ENCODE data around the gene GOLGB1. TPM values are rescaled to one million over a fixed set of nuclear protein-coding genes. Genes with fewer than 3 reads are reported as not detected.
A peak's percentile ranks its signal among the peaks of the same experiment; 100 is the strongest.

GOLGB1 gene
- total RNA-seq, 2 experiments from 2014 or later: 14.0 to 15.3 TPM

DNA sequence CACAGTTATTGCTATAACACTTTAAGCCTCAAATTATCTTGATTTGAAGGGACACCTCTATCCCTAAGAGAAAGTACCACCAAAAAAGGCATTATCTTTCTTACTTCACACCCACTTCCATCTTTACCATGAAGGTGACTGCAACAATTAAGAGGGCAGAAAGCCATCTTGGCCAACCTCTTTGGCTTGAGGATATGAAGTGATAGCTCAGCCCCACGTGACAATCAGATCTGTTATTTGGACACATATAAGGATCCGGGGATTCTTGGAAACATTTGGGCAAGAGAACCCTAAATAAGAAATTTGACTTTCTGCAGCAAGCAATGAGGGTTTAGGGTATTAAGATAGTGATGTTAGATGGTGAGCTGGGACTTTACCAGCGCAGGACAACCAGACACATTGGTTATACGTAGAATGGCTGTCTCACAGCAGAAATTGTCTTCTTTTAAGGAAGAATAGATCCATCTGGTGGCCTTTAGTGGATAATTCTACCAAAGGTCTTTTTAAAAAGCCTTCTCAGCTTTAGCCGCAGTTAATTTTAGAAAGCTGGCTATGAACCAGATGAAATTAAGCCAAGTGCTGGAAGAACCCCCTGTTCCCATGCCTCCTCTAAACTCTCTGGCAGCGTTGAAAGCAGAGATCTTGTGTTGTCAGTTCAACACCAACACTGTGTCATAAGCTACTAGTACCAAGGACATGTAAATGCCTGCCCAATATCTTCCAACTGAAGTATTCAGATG, 101.2 kb downstream of the GOLGB1 start:
- no peaks in the 10 kb centered on the region for H3K27me3 Mint-ChIP-seq
- no peak for DNase-seq
- H3K4me3 Mint-ChIP-seq: no peak overlapping the region
- no peak overlapping the region for H3K27ac Mint-ChIP-seq
- H3K36me3 Mint-ChIP-seq: peaks cover 51% of the 10 kb centered on the region
- H3K4me1 Mint-ChIP-seq: peaks cover 35% of the 10 kb centered on the region
- H3K9me3 Mint-ChIP-seq: no peaks in the 10 kb centered on the region

DNA sequence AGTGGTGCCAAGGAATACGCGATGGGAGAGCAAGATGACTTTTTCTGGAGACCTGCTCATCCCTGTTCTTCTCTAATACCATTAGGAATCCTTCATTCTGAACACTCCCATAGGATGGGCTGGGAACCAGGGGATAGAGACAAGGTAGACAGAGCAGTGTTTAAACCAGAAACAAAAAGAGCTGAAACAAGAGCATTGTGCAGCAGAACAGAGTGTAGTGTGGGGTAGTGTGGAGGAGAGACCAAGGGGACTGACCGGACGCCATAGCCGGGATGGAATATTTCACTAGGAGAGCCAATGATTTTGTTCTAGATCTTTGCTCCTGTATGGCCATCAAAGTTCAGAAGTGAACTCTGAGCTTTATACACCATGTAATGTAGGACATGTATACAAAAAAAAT, 104.5 kb downstream of the GOLGB1 start:
- Mint-ChIP-seq H3K4me1 (peaks cover 27% of the 10 kb centered on the region), H3K36me3 (peaks cover 54% of the 10 kb centered on the region), H3K27ac (no peak overlapping the region), H3K27me3 (no peaks in the 10 kb centered on the region), H3K4me3 (no peak overlapping the region), H3K9me3 (no peaks in the 10 kb centered on the region)
- DNase-seq: no peak

DNA sequence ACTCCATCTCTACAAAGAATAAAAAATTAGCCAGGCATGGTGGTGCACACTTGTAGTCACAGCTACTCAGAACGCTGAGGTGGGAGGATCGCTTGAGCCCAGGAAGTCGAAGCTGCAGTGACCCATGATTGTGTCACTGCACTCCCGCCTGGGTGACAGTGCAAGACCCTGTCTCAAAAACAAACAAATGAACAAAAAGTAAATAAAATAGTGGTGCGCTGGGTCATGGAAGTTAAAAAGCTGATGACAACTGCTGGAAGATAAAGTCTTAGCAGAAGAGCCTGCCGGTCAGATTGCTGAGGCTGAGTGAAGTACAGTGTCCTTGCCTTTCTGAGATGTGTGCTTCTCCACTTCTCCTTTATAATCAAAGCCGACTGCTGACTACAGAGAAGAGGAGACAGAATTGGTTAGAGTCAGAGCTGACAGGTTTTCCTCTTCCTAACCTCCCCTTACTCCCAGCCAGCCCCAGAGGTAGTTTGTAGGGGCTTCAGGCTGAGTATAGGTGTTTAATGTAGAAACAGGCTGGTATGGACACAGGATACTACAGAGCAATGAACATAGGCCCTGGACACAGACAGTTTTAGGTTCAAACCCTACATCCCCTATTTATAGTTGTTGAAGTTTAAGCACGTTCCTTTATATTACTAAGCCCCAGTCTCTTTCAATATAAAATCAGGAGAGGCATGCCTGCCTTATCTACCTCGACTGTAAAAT, 106.8 kb downstream of the GOLGB1 start:
- H3K27ac Mint-ChIP-seq: peak overlapping the region; percentile 74
- DNase-seq: no peak
- peaks cover 60% of the 10 kb centered on the region for H3K36me3 Mint-ChIP-seq
- H3K27me3 Mint-ChIP-seq: no peaks in the 10 kb centered on the region
- H3K9me3 Mint-ChIP-seq: no peaks in the 10 kb centered on the region
- peaks cover 24% of the 10 kb centered on the region for H3K4me1 Mint-ChIP-seq
- H3K4me3 Mint-ChIP-seq: no peak overlapping the region

DNA sequence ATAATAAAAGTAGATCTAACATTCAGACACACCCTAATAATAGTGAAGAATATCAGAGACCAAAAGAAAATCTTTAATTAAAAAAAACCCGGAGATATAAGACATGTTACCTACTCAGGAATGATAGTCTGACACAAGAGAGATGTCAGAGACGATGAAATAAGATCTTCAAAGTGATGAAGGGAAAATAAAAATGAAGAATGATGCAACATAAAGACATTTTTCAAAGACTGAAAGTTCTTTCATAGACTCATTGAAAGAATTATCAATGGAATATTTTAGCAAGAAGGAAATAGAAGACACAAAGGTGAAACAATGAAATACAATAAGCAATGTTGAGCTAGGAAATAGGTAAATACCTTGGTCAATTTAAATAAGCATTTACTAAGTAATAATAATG, 108.4 kb downstream of the GOLGB1 start:
- H3K27ac Mint-ChIP-seq: peak overlapping the region; percentile 95
- H3K27me3 Mint-ChIP-seq: no peaks in the 10 kb centered on the region
- H3K9me3 Mint-ChIP-seq: no peaks in the 10 kb centered on the region
- H3K4me1 Mint-ChIP-seq: peaks cover 24% of the 10 kb centered on the region
- DNase-seq: no peak
- peaks cover 58% of the 10 kb centered on the region for H3K36me3 Mint-ChIP-seq
- H3K4me3 Mint-ChIP-seq: peak overlapping the region; percentile 29

DNA sequence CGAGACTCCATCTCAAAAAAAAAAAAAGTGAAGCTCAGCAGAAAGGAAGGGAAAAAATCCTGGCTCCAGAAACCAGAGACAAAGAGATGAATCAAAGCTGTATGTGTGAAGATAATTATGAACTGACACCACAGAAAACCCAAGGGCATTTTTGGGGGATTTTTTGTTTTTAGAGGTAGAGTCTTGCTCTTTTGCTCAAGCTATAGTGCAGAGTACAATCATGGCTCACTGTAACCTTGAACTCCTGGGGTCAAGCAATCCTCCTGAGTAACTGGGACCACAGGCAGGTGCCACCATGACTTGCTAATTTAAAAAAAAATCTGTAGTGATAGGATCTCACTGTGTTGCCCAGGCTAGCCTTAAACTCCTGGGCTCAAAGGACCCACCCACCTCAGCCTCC, 111.6 kb downstream of the GOLGB1 start:
- H3K9me3 Mint-ChIP-seq: no peaks in the 10 kb centered on the region
- H3K4me1 Mint-ChIP-seq: peaks cover 24% of the 10 kb centered on the region
- H3K4me3 Mint-ChIP-seq: no peak overlapping the region

DNA sequence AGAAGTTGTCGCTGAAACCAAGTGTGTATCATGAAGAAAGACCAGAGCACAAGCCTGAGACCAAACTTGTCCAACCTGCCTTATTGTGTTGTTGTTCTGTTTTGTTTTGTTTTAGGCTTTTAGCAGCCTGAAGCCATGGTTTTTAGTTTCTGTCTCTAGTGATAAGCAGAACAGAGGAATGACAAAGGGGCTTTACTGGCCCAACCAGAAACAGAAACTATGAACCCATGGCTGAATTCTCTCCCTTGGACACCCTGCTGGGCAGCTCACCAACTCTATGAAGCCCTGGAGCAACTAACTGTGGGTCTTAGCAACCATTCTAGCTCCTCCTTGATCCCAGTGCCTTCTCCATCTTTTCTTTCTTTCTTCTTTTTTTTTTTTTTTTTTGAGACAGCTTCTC, 119.2 kb downstream of the GOLGB1 start:
- no peaks in the 10 kb centered on the region for H3K9me3 Mint-ChIP-seq
- DNase-seq: no peak
- no peak overlapping the region for H3K4me3 Mint-ChIP-seq
- H3K4me1 Mint-ChIP-seq: no peaks in the 10 kb centered on the region
- peak overlapping the region; percentile 53 for H3K27ac Mint-ChIP-seq
- H3K27me3 Mint-ChIP-seq: no peaks in the 10 kb centered on the region
- peaks cover 41% of the 10 kb centered on the region for H3K36me3 Mint-ChIP-seq

More for the DNA sequence above, 111.6 kb downstream of the GOLGB1 start:
- H3K27ac Mint-ChIP-seq: peak overlapping the region; percentile 65
- H3K36me3 Mint-ChIP-seq: peaks cover 53% of the 10 kb centered on the region
- H3K27me3 Mint-ChIP-seq: no peaks in the 10 kb centered on the region
- no peak for DNase-seq

DNA sequence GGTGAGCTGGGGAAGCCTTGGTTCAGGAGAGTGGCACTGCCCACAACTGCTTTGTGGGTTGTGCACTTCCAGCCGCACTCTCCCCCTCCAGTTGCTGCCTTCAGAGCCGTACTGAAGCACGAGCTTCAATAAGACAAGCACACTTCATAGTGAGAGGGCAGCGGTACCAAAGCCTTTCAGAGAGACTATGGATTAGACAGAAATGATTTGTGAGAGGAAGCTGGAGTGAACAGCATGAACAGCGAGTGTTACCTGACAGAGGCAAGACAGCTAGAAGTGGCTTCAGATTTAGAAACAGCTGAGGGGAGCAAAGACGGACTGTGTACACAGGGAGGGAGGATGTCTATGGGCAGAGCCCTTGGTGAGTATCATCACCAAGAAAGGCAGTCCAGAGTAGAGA, 119.9 kb downstream of the GOLGB1 start:
- no peak for DNase-seq
- H3K27me3 Mint-ChIP-seq: no peaks in the 10 kb centered on the region
- no peaks in the 10 kb centered on the region for H3K4me1 Mint-ChIP-seq
- H3K9me3 Mint-ChIP-seq: no peaks in the 10 kb centered on the region
- no peak overlapping the region for H3K4me3 Mint-ChIP-seq
- peak overlapping the region; percentile 56 for H3K27ac Mint-ChIP-seq
- peaks cover 35% of the 10 kb centered on the region for H3K36me3 Mint-ChIP-seq

DNA sequence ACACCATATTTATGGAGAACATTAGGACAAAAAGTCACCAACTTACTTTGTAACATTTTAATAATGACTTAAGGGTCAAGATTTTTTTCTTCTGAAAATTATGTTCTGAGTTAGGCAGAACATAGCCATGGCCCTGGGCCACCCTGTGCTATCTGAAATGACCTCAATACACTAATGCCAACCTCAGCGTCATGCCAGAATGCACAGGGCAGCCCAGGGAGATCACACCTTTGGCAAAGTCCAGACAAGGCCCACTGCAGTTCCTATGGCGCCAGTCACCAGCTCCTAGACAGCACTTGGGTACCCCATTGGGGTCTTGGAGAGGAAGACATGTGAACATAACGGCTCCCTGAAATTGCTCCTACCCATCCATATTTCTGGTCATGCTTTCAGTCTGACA, 121.9 kb downstream of the GOLGB1 start:
- Mint-ChIP-seq H3K9me3 (no peaks in the 10 kb centered on the region), H3K27me3 (no peaks in the 10 kb centered on the region), H3K4me3 (no peak overlapping the region), H3K4me1 (no peaks in the 10 kb centered on the region), H3K36me3 (peaks cover 28% of the 10 kb centered on the region), H3K27ac (no peak overlapping the region)
- DNase-seq: no peak

DNA sequence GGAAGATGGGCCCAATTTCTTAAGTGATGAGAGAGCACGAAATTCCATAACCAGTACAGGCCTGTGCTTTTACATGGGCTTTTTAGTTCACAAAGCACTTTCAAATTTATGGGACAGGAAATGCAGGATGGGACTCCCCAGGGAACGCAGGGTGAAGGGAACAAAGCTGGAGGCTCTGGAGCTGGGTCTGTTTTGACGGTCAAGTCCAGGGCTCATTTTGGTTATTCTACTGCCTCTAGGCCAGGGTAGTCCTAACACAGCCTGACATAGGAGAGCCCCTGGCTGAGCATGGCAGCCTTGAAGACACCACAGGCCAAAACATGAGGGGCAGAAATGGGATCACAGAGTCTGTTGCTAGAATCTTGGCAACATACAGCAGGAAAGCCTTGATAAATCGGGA, 122.3 kb downstream of the GOLGB1 start:
- peaks cover 26% of the 10 kb centered on the region for H3K36me3 Mint-ChIP-seq

DNA sequence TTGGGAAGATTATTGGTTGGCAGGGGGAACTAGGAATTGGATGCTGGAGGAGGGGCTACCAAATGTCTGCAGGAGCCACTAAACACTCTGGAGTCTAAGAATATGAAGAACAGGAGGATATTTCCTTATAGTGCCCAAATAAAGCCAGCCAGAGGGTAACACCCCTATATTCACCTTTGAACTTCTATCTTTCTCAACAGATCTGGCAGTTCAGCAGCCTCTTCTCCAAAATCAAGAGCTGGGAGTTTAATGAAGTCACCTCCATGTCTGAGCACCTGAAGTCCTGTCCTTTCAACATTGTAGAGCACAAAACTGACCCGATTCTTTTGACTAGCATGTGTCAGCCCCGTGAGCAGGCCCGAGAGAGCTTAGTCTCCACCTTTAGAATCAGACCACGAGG, 123.0 kb downstream of the GOLGB1 start:
- no peaks in the 10 kb centered on the region for H3K4me1 Mint-ChIP-seq
- DNase-seq: no peak
- H3K36me3 Mint-ChIP-seq: peaks cover 21% of the 10 kb centered on the region
- H3K9me3 Mint-ChIP-seq: no peaks in the 10 kb centered on the region
- H3K4me3 Mint-ChIP-seq: no peak overlapping the region
- no peak overlapping the region for H3K27ac Mint-ChIP-seq
- no peaks in the 10 kb centered on the region for H3K27me3 Mint-ChIP-seq

More for the DNA sequence above, 122.3 kb downstream of the GOLGB1 start:
- Mint-ChIP-seq H3K27me3 (no peaks in the 10 kb centered on the region), H3K9me3 (no peaks in the 10 kb centered on the region), H3K4me3 (no peak overlapping the region), H3K27ac (no peak overlapping the region), H3K4me1 (no peaks in the 10 kb centered on the region)
- DNase-seq: no peak

DNA sequence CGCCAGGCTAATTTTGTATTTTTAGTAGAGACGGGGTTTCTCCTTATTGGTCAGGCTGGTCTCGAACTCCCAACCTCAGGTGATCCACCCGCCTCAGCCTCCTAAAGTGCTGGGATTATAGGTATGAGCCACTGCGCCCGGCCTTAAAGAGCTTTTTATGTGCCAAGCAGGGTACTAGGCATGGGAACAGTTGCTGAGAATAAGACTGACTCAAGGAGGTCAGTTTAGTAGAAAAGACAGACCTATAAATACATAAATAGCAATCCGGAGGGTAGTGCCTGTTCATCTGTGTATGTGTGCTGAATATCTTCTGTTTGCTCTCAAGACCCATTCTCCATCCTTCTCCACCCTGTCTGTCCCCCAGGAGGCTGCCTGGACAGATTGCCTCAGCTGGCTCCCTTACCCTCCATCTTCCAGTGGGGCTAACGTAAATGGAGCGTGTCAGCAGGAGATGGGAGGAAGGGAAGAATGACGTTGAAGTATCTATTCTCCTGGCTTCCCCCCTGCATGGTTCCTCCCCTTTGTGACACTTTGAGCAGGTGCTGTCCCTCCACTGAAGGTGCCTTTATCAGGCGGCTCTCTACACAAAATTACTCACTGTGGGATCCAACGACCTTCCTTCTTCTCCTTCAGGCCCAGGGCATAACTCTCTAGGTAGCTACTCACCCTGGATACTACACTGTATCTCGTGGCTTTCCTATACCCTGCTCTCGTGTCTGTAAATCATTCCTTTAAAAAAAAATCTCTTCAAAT, 125.2 kb downstream of the GOLGB1 start:
- Mint-ChIP-seq H3K4me1 (no peaks in the 10 kb centered on the region), H3K27ac (no peak overlapping the region), H3K4me3 (no peak overlapping the region), H3K9me3 (no peaks in the 10 kb centered on the region), H3K27me3 (no peaks in the 10 kb centered on the region), H3K36me3 (peaks cover 3% of the 10 kb centered on the region)
- no peak for DNase-seq

DNA sequence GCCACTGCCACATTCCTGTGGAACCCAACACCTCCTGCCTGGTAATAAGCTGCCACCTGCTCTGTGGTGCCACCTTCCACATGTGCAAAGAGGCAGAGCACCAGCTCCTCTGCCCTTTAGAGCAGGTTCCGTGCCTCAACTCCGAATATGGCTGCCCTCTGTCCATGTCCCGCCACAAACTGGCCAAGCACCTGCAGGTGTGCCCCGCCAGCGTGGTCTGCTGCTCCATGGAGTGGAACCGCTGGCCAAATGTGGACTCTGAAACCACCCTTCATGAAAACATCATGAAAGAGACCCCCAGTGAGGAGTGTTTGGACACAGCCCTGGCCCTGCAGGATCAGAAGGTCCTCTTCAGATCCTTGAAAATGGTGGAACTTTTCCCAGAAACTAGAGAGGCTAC, 128.1 kb downstream of the GOLGB1 start:
- Mint-ChIP-seq H3K4me1 (no peaks in the 10 kb centered on the region), H3K27ac (no peak overlapping the region)

DNA sequence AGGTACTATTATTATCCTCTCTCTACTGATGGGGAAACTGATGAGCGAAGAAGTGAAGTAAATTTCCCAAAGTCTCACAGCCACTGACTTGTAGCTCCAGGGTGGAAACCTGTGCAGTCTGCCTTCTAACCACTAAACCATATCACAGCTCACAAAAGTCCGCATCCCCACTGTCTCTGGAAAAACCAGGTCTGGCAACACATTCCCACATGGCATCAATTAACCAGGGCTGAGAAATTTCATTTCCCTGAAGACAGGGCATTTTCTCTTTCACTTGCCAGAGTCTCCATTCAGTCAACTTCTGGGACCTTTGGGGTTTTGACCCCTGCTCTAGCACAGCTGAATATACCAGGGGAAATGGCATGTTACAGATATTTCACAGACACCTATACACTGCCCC, 129.8 kb downstream of the GOLGB1 start:
- Mint-ChIP-seq H3K36me3 (no peaks in the 10 kb centered on the region), H3K27me3 (no peaks in the 10 kb centered on the region), H3K4me3 (no peak overlapping the region), H3K9me3 (no peaks in the 10 kb centered on the region), H3K4me1 (no peaks in the 10 kb centered on the region), H3K27ac (no peak overlapping the region)
- no peak for DNase-seq

More for the DNA sequence above, 128.1 kb downstream of the GOLGB1 start:
- no peak for DNase-seq
- Mint-ChIP-seq H3K9me3 (no peaks in the 10 kb centered on the region), H3K27me3 (no peaks in the 10 kb centered on the region), H3K36me3 (no peaks in the 10 kb centered on the region), H3K4me3 (no peak overlapping the region)
